PC-3 (cell line): Measurements from ENCODE around the gene EIF4G1. TPM values are rescaled to one million over a fixed set of nuclear protein-coding genes. Genes with fewer than 3 reads are reported as not detected.

Experiments used
- ATAC-seq: fragments of 200-7000 bp; cut with Tn5 transposase; 2 replicates; pipeline ENCODE4 v1.9.1; 2020; ENCODE audit warnings: mild to moderate bottlenecking, moderate library complexity
- BruUV-seq: library from RNA; stranded (reverse); fragments of 400-500 nt; replicated peaks from 2 replicates; lab custom pipeline; 2021; lab: Mats Ljungman, UMichigan
- CTCF ChIA-PET: fragments of 300-600 bp; sonication (Branson Sonifier 250); formaldehyde crosslinking; loops from one replicate; lab custom pipeline; 2022; ENCODE audit warnings: antibody characterized with exemption; lab: Charles Lee
- POLR2A ChIA-PET: fragments of 300-600 bp; sonication (Branson Sonifier 250); formaldehyde crosslinking; loops from one replicate; lab custom pipeline; 2022; ENCODE audit warnings: antibody characterized with exemption; ENCODE audit not compliant: unreplicated experiment; lab: Charles Lee
- DNase-seq: peaks from one replicate; pipeline ENCODE4 v3.0.0-alpha.2; 2015
- H2AFZ ChIP-seq: fragments of 300-600 bp; sonication (generic); 2 replicates; pipeline ENCODE4 v1.6.0; 2016; ENCODE audit warnings: antibody characterized with exemption, low read length
- H3F3A ChIP-seq: fragments of 300-600 bp; sonication (generic); one replicate; pipeline ENCODE4 v1.6.0; 2017; ENCODE audit warnings: antibody characterized with exemption, low read length, control low read depth, mild to moderate bottlenecking; ENCODE audit not compliant: unreplicated experiment
- H3K27ac ChIP-seq: fragments of 300-600 bp; sonication (generic); 2 replicates; pipeline ENCODE4 v1.5.1; 2016; ENCODE audit warnings: mild to moderate bottlenecking, low read length
- H3K27me3 ChIP-seq: fragments of 300-600 bp; sonication (generic); 2 replicates; pipeline ENCODE4 v1.6.1; 2016; ENCODE audit warnings: low read length, mixed read lengths
- H3K36me3 ChIP-seq: fragments of 300-600 bp; sonication (generic); 2 replicates; pipeline ENCODE4 v1.6.1; 2016; ENCODE audit warnings: low read depth, mixed run types, low read length, mixed read lengths
- H3K4me1 ChIP-seq: fragments of 300-600 bp; sonication (generic); 2 replicates; pipeline ENCODE4 v1.5.1; 2016; ENCODE audit warnings: low read length; ENCODE audit not compliant: insufficient read depth
- H3K4me2 ChIP-seq: fragments of 300-600 bp; sonication (generic); 2 replicates; pipeline ENCODE4 v1.6.0; 2016; ENCODE audit warnings: low read length
- H3K4me3 ChIP-seq: fragments of 300-600 bp; sonication (generic); 2 replicates; pipeline ENCODE4 v1.5.1; 2016; ENCODE audit warnings: mild to moderate bottlenecking, low read length, mixed read lengths
- H3K79me2 ChIP-seq: fragments of 300-600 bp; sonication (generic); 2 replicates; pipeline ENCODE4 v1.6.1; 2017; ENCODE audit warnings: low read length, mixed read lengths
- H3K9ac ChIP-seq: fragments of 300-600 bp; sonication (generic); 2 replicates; pipeline ENCODE4 v1.6.0; 2016; ENCODE audit warnings: mild to moderate bottlenecking, low read length
- H3K9me2 ChIP-seq: fragments of 300-600 bp; sonication (generic); replicated peaks from 2 replicates; pipeline ENCODE4 v1.6.1; 2016; ENCODE audit warnings: mixed run types, low read length, mixed read lengths
- H3K9me3 ChIP-seq: fragments of 300-600 bp; sonication (generic); 2 replicates; pipeline ENCODE4 v1.6.1; 2016; ENCODE audit warnings: low read length, mixed read lengths
- H4K20me1 ChIP-seq: fragments of 300-600 bp; sonication (generic); 2 replicates; pipeline ENCODE4 v1.6.1; 2016; ENCODE audit warnings: low read length, mixed read lengths
- CTCF ChIP-seq: fragments of 300-600 bp; sonication (generic); conservative IDR thresholded peaks from 2 replicates; pipeline ENCODE4 v1.5.1; 2017; ENCODE audit warnings: antibody characterized with exemption, low read depth, mild to moderate bottlenecking, low read length
- EZH2 ChIP-seq: fragments of 300-600 bp; sonication (generic); IDR thresholded peaks from one replicate; pipeline ENCODE4 v1.6.1; 2017; ENCODE audit warnings: antibody characterized with exemption, mild to moderate bottlenecking, low read length; ENCODE audit not compliant: unreplicated experiment
- EZH2phosphoT487 ChIP-seq: fragments of 300-600 bp; sonication (generic); IDR thresholded peaks from 2 replicates; pipeline ENCODE4 v1.6.1; 2018; ENCODE audit warnings: mild to moderate bottlenecking, antibody characterized with exemption, low read length, borderline replicate concordance
- intact Hi-C: fragments of 100-400 bp; cut with micrococcal nuclease; formaldehyde crosslinking; loops from 2 replicates; pipeline ENCODE4 v1.9.0; 2023
- total RNA-seq: library from RNA; depleted of rRNA; stranded (reverse); fragments of >200 nt; gene quantifications from 2 replicates; pipeline ENCODE4 v1.2.3, GENCODE V29; 2014

The EIF4G1 gene
- total RNA-seq, 1 experiment from 2014 or later, result 463 TPM

- Histone ChIP-seq H3K79me2 (no peaks in the 10 kb centered on the region), H3K27ac (no peak overlapping the region), H2AFZ (no peak overlapping the region), H3K9me2 (no peaks in the 10 kb centered on the region), H3K4me3 (no peak overlapping the region), H3K4me1 (no peaks in the 10 kb centered on the region), H4K20me1 (no peaks in the 10 kb centered on the region), H3K36me3 (no peaks in the 10 kb centered on the region), H3K9me3 (no peaks in the 10 kb centered on the region), H3K4me2 (no peak overlapping the region), H3K9ac (no peak overlapping the region), H3F3A (no peaks in the 10 kb centered on the region), H3K27me3 (peaks cover 3% of the 10 kb centered on the region; the same call in 1 of the 2 replicates)
- ATAC-seq (no peak), DNase-seq (no peak)
- no peak for TF ChIP-seq EZH2
- no peak for TF ChIP-seq EZH2phosphoT487
- no peak for TF ChIP-seq CTCF
- intact Hi-C loops, result no loop called here
- ChIA-PET POLR2A (no interaction called here), CTCF (interaction anchor here (0.6 kb wide), 1 partner anchor 17 kb away, joined by 3 read pairs; no protein-coding TSS in a partner anchor)
- no TSS peak for BruUV-seq
Measured at GRCh38 chr3:184272269-184272668, 42.1 kb upstream of the EIF4G1 start.

GRCh38 chr3:184275381-184275701 is 39.1 kb upstream of the EIF4G1 start:
- no peak for TF ChIP-seq EZH2phosphoT487
- no peak for TF ChIP-seq CTCF
- TF ChIP-seq EZH2, result no peak
- Histone ChIP-seq H3K9ac (no peak overlapping the region), H3K27ac (no peak overlapping the region), H3K4me2 (no peak overlapping the region), H3K27me3 (peaks cover 9% of the 10 kb centered on the region; the same call in 1 of the 2 replicates), H4K20me1 (no peaks in the 10 kb centered on the region), H3K9me2 (no peaks in the 10 kb centered on the region), H3K36me3 (no peaks in the 10 kb centered on the region), H3K9me3 (no peaks in the 10 kb centered on the region), H3F3A (no peaks in the 10 kb centered on the region), H2AFZ (no peak overlapping the region), H3K79me2 (no peaks in the 10 kb centered on the region), H3K4me1 (no peaks in the 10 kb centered on the region), H3K4me3 (no peak overlapping the region)
- no peak for DNase-seq
- intact Hi-C loops, result no loop called here
- no TSS peak for BruUV-seq
- ChIA-PET POLR2A (no interaction called here), CTCF (no interaction called here)
- ATAC-seq, result no peak

GRCh38 chr3:184275961-184276910 is 38.2 kb upstream of the EIF4G1 start, which contains the start of gene ECE2:
ECE2 (plus strand) TSS chr3:184276022; CDS start chr3:184276154, 132 bp downstream.
- Histone ChIP-seq H2AFZ (no peak within 1 kb of the TSS), H3K4me3 (no peak within 1 kb of the TSS), H3K36me3 (no peaks in the 10 kb centered on the region), H3K4me1 (no peaks in the 10 kb centered on the region), H3K9me3 (no peaks in the 10 kb centered on the region), H3K79me2 (no peaks in the 10 kb centered on the region), H3K27me3 (peaks cover 9% of the 10 kb centered on the region; the same call in 1 of the 2 replicates), H3F3A (no peaks in the 10 kb centered on the region), H3K4me2 (no peak within 1 kb of the TSS), H4K20me1 (no peaks in the 10 kb centered on the region), H3K9me2 (no peaks in the 10 kb centered on the region), H3K9ac (no peak within 1 kb of the TSS), H3K27ac (no peak within 1 kb of the TSS)
- ATAC-seq, result no peak; the same call in 1 of the 2 replicates
- intact Hi-C loops, result no loop called here
- CTCF ChIA-PET, result no interaction called here
- BruUV-seq, result no TSS peak
- no peak for DNase-seq
- POLR2A ChIA-PET, result no interaction called here
- TF ChIP-seq EZH2, result no peak
- no peak for TF ChIP-seq CTCF
